Testis (tissue), 3 donors: Measurements from ENCODE around the gene ETFDH. TPM values are rescaled to one million over a fixed set of nuclear protein-coding genes. Genes with fewer than 3 reads are reported as not detected.

Experiments used
- DNase-seq: peaks from one replicate; pipeline ENCODE4 v3.0.0-alpha.2; 2019
- H3K27ac ChIP-seq, 2 donors: fragments of 200-600 bp; sonication (generic); one replicate each; pipeline ENCODE4 v1.5.1; 2019
- H3K27me3 ChIP-seq: fragments of 200-600 bp; sonication (generic); one replicate; pipeline ENCODE4 v1.5.1; 2019
- H3K36me3 ChIP-seq: fragments of 200-600 bp; sonication (generic); one replicate; pipeline ENCODE4 v1.5.1; 2017; ENCODE audit warnings: low read depth; ENCODE audit errors: missing control alignments
- H3K4me1 ChIP-seq: fragments of 200-600 bp; sonication (generic); one replicate; pipeline ENCODE4 v1.5.1; 2019
- H3K4me3 ChIP-seq, 2 donors: fragments of 200-600 bp; sonication (generic); one replicate each; pipeline ENCODE4 v1.5.1; 2017 to 2019
- H3K9me3 ChIP-seq: fragments of 200-600 bp; sonication (generic); one replicate; pipeline ENCODE4 v1.5.1; 2017
- CTCF ChIP-seq, 3 experiments: fragments of 450-650 bp in 2 of 3; fragments of 200-600 bp in 1 of 3; sonication (generic) in 1 of 3; IDR thresholded peaks; one replicate each; pipeline ENCODE4 v1.5.1; 2016 to 2019; ENCODE audit warnings: antibody characterized with exemption in 3 of 3, mild to moderate bottlenecking in 2 of 3, moderate library complexity in 1 of 3
- POLR2A ChIP-seq: fragments of 450-650 bp; IDR thresholded peaks from one replicate; pipeline ENCODE4 v1.6.1; 2017; ENCODE audit warnings: antibody characterized with exemption, mild to moderate bottlenecking, moderate library complexity
- WGBS, 2 donors: methylation state at CpG; one replicate each; pipeline ENCODE4 v1.1.5; 2018; 5-methylcytosine and 5-hydroxymethylcytosine counted together
- intact Hi-C: fragments of 100-400 bp; cut with DNase I; formaldehyde crosslinking; loops from one replicate; pipeline ENCODE4 v1.15.1; 2023; ENCODE audit warnings: low total_unique reads
- polyA plus RNA-seq: library from polyadenylated mRNA; stranded (reverse); fragments of 350-450 nt; fragmentation: Illumina TruSeq; extraction: RNeasy Lipid Tissue Mini Kit (QIAGEN cat#74804); gene quantifications from one replicate; pipeline ENCODE4 v1.2.3, GENCODE V29; 2014; ENCODE audit warnings: low read depth, low replicate concordance; ENCODE audit not compliant: insufficient read depth
- total RNA-seq, 2 donors: library from RNA; depleted of rRNA; stranded (reverse); fragments of >200 nt; gene quantifications; one replicate each; pipeline ENCODE4 v1.2.3, GENCODE V29; 2016

ETFDH gene
- total and polyA plus RNA-seq, 3 donors from 2014 or later: 26.0 to 37.8 (median 29.0) TPM

DNA sequence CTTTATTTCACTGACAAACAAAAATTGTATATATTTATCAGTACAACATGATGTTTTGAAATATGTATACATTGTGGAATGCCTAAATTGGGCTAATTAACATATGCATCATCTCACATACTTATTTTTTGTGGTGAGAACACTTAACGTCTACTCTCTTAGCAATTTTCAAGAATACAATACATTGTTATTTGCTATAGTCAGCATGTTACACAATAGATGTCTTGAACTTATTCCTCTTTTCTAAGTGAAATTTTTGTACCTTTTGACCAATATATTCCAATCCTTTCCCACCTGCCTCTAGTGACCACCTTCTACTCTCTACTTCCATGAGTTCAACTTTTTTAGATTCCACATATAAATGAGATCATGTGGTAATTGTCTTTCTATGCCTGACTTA lies 35.5 kb upstream of the ETFDH start:
- Histone ChIP-seq H3K27me3 (no peaks in the 10 kb centered on the region), H3K4me1 (no peaks in the 10 kb centered on the region), H3K36me3 (no peaks in the 10 kb centered on the region), H3K9me3 (no peaks in the 10 kb centered on the region), H3K27ac (no peak overlapping the region), H3K4me3 (no peak overlapping the region)
- no peak for DNase-seq
- intact Hi-C loops: no loop called here
- no peak for TF ChIP-seq CTCF (IDR thresholded peaks at IDR 0.05)
- no peak for TF ChIP-seq POLR2A
- WGBS, 2 donors: 67 to 84% methylated on average over 1 of the region's 1 CpG

DNA sequence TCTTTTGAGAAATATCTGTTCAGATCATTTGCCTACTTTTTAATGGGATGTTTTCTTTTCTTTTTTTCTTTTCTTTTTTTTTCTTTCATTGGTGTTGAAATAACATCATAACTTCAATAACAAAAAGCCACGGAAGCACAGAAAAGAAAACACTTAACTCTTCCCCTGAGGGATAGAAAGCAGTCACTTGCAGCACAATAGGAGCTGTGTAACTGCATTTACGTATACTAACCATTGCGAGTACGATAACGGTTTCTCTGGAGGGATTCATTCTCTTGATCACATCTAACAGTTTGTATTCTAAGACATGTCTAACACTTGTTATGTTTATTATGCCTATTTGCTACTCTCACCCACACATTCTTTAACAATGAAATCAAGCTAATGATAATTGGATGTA lies 27.7 kb upstream of the ETFDH start:
- no peak for DNase-seq
- Histone ChIP-seq H3K9me3 (no peaks in the 10 kb centered on the region), H3K36me3 (no peaks in the 10 kb centered on the region), H3K4me1 (no peaks in the 10 kb centered on the region), H3K27ac (no peak overlapping the region), H3K27me3 (no peaks in the 10 kb centered on the region), H3K4me3 (no peak overlapping the region)
- no peak for TF ChIP-seq CTCF (IDR thresholded peaks at IDR 0.05)
- TF ChIP-seq POLR2A: no peak
- 78 to 84% methylated on average over 5 of the region's 5 CpGs for WGBS, 2 donors
- intact Hi-C loops: no loop called here

- Histone ChIP-seq H3K27me3 (no peaks in the 10 kb centered on the region), H3K4me1 (no peaks in the 10 kb centered on the region), H3K4me3 (no peak overlapping the region), H3K36me3 (no peaks in the 10 kb centered on the region), H3K9me3 (no peaks in the 10 kb centered on the region), H3K27ac (no peak overlapping the region)
- no peak for TF ChIP-seq POLR2A
- TF ChIP-seq CTCF (IDR thresholded peaks at IDR 0.05): no peak
- no peak for DNase-seq
- 66% methylated on average over 3 of the region's 3 CpGs for WGBS, 2 donors
- intact Hi-C loops: no loop called here
These were observed 27.3 kb upstream of the ETFDH start for GRCh38 chr4:158644760-158645159.

- Histone ChIP-seq H3K4me1 (no peaks in the 10 kb centered on the region), H3K36me3 (no peaks in the 10 kb centered on the region), H3K4me3 (no peak overlapping the region), H3K27ac (no peak overlapping the region), H3K27me3 (no peaks in the 10 kb centered on the region), H3K9me3 (no peaks in the 10 kb centered on the region)
- WGBS, 2 donors: 40 to 49% methylated on average over 4 of the region's 4 CpGs
- intact Hi-C loops: no loop called here
- TF ChIP-seq CTCF (IDR thresholded peaks at IDR 0.05): no peak
- no peak for TF ChIP-seq POLR2A
- peak; percentile 28 for DNase-seq
These were observed 22.9 kb upstream of the ETFDH start for GRCh38 chr4:158649111-158649680.

DNA sequence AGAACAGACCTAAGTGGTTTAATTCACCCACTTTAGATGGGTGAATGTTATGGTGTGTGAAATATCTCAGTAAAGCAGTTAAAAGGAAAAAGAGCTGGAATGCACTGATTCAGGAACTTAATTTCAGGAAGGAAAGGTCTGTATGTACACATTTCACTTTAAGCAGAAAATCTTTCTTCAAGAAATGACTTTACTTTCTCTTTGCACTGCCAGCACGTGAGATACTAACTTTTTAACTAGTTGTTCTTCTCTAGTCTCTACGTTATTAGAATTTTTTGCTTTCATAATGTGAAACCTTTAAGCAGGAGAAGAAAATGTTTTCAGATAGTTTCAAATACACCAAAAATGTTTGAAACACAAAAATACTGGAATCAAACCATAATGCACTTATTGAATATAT lies 19.2 kb upstream of the ETFDH start:
- 37 to 39% methylated on average over 2 of the region's 2 CpGs for WGBS, 2 donors
- intact Hi-C loops: no loop called here
- H3K27me3 ChIP-seq: no peaks in the 10 kb centered on the region
- H3K4me1 ChIP-seq: no peaks in the 10 kb centered on the region
- no peaks in the 10 kb centered on the region for H3K9me3 ChIP-seq
- H3K36me3 ChIP-seq: no peaks in the 10 kb centered on the region
- no peak overlapping the region for H3K27ac ChIP-seq
- TF ChIP-seq POLR2A (no peak), CTCF (IDR thresholded peaks at IDR 0.05) (no peak)
- DNase-seq: no peak
- no peak overlapping the region for H3K4me3 ChIP-seq
